Fibroblast of lung (primary cell): ENCODE measurements around the gene ACAD11.

Experiments used
- EZH2 ChIP-seq: IDR thresholded peaks from 2 replicates; pipeline ENCODE4 v1.5.1; 2012; ENCODE audit warnings: low read length, control low read depth, mild to moderate bottlenecking; ENCODE audit errors: missing control alignments
- TF ChIP-seq, protein P1 (sequence below), 2 donors: IDR thresholded peaks in 1 of 2; conservative IDR thresholded peaks in 1 of 2; 1 replicate in 1 of 2; 2 replicates in 1 of 2; pipeline ENCODE4 v1.5.1; 2011 to 2012; ENCODE audit warnings: low read length in 2 of 2, control low read depth in 1 of 2, inconsistent platforms in 1 of 2, low read depth in 1 of 2, mild to moderate bottlenecking in 1 of 2

- TF ChIP-seq, protein P1, sequence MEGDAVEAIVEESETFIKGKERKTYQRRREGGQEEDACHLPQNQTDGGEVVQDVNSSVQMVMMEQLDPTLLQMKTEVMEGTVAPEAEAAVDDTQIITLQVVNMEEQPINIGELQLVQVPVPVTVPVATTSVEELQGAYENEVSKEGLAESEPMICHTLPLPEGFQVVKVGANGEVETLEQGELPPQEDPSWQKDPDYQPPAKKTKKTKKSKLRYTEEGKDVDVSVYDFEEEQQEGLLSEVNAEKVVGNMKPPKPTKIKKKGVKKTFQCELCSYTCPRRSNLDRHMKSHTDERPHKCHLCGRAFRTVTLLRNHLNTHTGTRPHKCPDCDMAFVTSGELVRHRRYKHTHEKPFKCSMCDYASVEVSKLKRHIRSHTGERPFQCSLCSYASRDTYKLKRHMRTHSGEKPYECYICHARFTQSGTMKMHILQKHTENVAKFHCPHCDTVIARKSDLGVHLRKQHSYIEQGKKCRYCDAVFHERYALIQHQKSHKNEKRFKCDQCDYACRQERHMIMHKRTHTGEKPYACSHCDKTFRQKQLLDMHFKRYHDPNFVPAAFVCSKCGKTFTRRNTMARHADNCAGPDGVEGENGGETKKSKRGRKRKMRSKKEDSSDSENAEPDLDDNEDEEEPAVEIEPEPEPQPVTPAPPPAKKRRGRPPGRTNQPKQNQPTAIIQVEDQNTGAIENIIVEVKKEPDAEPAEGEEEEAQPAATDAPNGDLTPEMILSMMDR (conservative IDR thresholded peaks at IDR 0.05 in 1 of 2, IDR thresholded peaks at IDR 0.05 in 1 of 2; ENCODE audit: low read depth in 1 of 2, low read length in 2 of 2) = no peak
- TF ChIP-seq EZH2 = no peak
Measured at GRCh38 chr3:132625613-132626012, 34.0 kb downstream of the ACAD11 start.
